ENCODE results near the gene LNP1.

- TF ChIP-seq POLR2AphosphoS5 (IDR thresholded peaks at IDR 0.05) (no peak), CTCF (IDR thresholded peaks at IDR 0.05) (no peak)
Measured at GRCh38 chr3:100454677-100455076, 53.3 kb downstream of the LNP1 start.
